GM19193 (cell line): Measurements from ENCODE around the gene SPG7.

Experiments
- POLR2A ChIP-seq: IDR thresholded peaks from 4 replicates; pipeline ENCODE4 v1.6.1; 2011; ENCODE audit not compliant: insufficient read depth, insufficient read length; ENCODE audit errors: extremely low read depth

Gene SPG7

GRCh38 chr16:89561142-89561883 lies 53.1 kb downstream of the SPG7 start:
- TF ChIP-seq POLR2A = no peak

DNA sequence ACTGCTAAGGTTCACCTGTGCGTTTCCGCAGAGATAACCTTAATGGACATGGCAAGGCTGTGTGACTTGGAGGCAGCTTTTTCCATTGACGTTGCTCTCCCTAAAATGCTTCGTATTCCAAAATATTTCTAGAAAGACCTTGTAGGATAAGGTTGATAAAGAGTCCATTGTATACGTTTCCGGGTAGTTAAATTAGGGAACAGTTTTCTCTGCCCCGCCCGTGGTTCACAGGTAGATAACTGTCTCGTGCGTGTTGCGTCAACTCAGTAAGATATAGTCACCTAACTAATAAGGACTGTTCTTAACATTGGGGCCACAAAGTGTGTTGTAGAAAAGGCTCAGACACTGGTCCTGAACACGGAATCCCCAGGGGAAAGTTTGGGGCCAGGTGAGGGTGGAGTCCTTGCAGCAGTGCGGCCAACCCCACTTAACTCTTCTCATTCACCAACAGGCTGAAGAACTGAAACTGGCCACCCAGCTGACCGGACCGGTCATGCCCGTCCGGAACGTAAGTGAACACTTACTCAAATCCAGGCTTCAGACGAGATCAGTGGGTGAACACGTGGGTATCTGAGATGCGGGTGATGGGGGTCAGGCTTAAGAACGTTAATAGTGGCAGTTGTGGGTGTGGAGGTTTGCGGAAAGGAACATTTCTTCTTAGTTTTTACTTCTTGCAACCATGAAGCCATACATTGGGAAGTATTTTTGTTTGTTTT lies 53.8 kb downstream of the SPG7 start:
- no peak for TF ChIP-seq POLR2A

DNA sequence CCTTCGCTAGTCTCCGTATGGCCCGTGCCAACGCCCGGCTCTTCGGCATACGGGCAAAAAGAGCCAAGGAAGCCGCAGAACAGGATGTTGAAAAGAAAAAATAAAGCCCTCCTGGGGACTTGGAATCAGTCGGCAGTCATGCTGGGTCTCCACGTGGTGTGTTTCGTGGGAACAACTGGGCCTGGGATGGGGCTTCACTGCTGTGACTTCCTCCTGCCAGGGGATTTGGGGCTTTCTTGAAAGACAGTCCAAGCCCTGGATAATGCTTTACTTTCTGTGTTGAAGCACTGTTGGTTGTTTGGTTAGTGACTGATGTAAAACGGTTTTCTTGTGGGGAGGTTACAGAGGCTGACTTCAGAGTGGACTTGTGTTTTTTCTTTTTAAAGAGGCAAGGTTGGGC lies 54.7 kb downstream of the SPG7 start:
- TF ChIP-seq POLR2A = no peak

DNA sequence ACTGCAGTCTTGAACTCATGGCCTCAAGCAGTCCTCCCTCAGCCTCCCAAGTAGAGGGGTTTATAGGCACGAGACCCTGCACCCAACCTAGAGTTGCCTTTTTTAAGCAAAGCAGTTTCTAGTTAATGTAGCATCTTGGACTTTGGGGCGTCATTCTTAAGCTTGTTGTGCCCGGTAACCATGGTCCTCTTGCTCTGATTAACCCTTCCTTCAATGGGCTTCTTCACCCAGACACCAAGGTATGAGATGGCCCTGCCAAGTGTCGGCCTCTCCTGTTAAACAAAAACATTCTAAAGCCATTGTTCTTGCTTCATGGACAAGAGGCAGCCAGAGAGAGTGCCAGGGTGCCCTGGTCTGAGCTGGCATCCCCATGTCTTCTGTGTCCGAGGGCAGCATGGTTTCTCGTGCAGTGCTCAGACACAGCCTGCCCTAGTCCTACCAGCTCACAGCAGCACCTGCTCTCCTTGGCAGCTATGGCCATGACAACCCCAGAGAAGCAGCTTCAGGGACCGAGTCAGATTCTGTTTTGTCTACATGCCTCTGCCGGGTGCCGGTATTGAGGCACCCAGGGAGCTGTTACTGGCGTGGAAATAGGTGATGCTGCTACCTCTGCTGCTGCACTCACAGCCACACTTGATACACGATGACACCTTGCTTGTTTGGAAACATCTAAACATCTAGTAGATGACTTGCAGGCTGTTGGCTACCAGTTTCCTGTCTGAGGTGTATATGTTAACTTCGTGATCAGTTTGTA lies 55.6 kb downstream of the SPG7 start:
- TF ChIP-seq POLR2A = no peak

DNA sequence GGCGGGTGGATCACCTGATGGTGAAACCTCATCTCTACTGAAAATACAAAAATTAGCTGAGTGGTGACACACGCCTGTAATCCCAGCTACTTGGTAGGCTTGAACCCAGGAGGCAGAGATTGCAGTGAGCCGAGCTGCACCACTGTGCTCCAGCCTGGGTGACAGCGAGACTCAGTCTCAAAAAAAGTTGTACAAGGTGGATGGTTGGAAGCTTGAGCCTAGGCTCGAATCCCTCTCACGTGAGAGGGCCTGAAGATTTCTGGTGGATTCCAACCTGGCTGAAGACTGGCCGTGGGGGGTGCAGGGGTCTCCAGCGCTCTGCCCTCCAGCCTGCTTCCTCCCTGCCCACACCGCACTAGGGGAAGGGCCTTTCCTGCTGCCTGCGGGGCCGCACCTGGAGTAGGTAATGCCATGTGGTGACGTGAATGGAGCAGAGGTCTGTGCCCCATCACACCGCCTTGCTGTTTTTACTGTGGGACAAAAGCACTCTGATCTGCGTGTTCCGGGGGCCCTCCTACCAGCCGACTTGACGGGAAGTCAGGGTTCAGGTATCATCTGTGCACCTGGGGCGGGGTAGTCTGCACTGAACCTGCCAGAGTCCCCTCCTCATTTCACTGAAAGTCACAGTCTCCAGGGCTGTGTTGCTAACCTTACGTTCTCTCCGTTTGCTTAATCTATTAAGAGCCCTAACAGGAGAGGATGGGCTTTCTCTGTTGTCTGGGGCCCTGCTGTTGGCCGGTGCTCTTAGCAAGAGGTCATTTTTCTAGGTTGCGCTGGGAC lies 56.5 kb downstream of the SPG7 start:
- peak; percentile 44 for TF ChIP-seq POLR2A

GRCh38 chr16:89565256-89565505 lies 57.0 kb downstream of the SPG7 start:
- TF ChIP-seq POLR2A = no peak

GRCh38 chr16:89565506-89566372 lies 57.5 kb downstream of the SPG7 start:
- TF ChIP-seq POLR2A = peak; percentile 33

GRCh38 chr16:89567656-89568594 lies 59.7 kb downstream of the SPG7 start:
- no peak for TF ChIP-seq POLR2A

DNA sequence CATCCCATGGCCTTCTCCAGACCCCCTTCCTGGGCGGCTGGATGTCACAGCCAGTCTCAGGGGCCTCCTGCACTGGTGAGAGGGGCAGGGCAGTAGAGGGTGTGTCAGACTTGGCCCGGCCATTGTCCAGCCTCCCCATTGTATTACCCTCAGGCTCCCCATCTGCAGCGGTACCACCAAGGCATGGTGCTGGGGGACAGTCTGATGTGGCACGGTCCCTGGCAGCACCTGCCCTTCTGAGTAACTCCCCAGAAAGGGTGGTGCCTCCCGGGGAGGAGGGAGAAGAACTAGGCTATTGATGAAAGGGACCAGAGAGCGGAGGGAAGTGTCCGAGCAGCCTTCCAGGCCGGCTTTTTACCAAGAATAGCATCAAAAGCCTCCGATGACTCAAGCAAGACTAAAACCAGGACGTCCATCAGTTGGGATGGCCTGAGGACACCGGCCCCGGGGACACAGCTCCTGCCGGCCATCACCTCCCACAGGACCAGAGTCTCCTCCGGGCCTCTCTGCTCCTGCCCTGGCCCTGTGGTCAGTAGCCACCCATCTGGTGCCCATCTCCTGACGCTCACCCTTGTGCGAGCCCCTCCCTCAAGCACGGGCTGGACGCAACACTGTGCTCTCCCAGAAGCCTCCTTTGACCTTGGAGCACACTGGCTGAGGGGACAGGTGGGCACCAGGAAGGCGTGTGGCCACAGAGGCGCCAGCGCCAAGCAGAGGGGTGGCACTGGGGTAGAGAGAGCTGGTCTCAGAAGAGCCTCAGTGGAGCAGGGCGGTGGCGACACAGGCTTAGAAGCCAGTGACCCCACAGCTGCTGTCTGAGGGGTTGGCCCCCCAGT lies 61.5 kb downstream of the SPG7 start:
- no peak for TF ChIP-seq POLR2A

GRCh38 chr16:89570342-89570923 lies 62.2 kb downstream of the SPG7 start:
- TF ChIP-seq POLR2A = no peak

DNA sequence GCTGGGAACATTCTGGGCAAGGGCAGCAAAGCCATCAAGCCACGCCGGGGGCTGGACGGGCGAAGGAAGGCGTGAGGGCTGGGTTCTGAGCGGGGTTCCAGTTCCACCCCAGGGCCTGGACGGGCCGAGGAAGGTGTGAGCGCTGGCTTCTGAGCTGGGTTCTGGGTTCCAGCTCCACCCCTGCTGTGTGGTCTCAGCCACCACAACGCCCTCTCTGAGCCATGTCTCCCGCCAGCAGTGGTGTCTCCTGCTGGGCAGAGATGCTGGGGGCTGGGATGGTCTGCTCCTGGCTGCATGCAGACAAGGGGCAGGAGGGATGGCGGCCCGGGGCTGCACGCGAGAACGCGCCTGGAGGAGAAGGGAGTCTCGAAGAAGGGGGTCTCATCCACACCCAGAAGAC lies 63.4 kb downstream of the SPG7 start:
- no peak for TF ChIP-seq POLR2A

- TF ChIP-seq POLR2A = no peak
These were observed 63.9 kb downstream of the SPG7 start for GRCh38 chr16:89572073-89572484.

DNA sequence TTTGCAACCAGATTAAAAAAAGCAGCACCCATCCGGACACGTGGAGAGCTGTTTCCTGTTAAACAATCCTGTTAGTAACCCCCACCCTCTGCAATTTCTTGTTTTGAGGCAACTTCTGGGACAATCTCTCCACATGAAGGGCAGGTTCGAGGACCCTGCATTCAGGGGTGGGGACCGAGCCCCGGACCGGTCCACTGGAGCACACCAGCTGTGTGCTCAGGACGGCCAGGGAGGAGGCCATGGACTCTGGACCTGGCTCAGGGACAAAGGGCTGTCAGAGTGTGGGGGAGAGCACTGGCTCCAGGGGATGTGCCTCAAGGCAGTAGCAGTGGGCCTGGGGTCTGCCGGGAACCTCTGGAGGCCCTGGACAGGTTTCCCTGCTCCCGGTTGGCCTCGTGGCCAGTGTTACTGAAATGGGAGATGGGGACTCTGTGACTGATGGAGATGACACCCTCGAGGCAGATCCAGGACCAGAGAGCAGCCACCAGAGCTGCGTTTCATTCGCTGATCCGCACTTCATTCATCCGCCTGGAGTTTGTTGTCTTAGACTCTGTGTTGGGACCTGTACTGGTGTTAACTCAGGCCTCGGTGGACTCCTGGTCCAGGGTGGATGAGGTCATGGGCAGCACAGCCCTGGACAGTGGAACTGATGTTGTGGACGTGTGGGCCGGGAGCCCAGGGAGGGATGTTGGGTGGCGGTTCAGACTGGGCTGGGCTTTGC lies 64.4 kb downstream of the SPG7 start:
- no peak for TF ChIP-seq POLR2A
